GM12875 (cell line): ENCODE data around the gene ALOX15B.
A peak's percentile ranks its signal among the peaks of the same experiment; 100 is the strongest.

Experiments used
- H3K4me3 ChIP-seq: one replicate; pipeline ENCODE4 v1.5.1; 2011; ENCODE audit warnings: low read depth, low read length, control low read depth
- CTCF ChIP-seq: IDR thresholded peaks from 2 replicates; pipeline ENCODE4 v1.5.1; 2011; ENCODE audit warnings: low read depth, mild to moderate bottlenecking, control low read depth, inconsistent platforms, low read length, moderate library complexity, borderline replicate concordance; ENCODE audit not compliant: insufficient read depth

Gene ALOX15B

GRCh38 chr17:8079291-8080207 lies 40.7 kb downstream of the ALOX15B start:
- TF ChIP-seq CTCF = peak; percentile 88
- peak overlapping the region; percentile 40 for H3K4me3 ChIP-seq

- no peak for TF ChIP-seq CTCF
- H3K4me3 ChIP-seq = no peak overlapping the region
Measured at GRCh38 chr17:8080208-8080798, 41.4 kb downstream of the ALOX15B start.

- H3K4me3 ChIP-seq = no peak overlapping the region
- no peak for TF ChIP-seq CTCF
Measured at GRCh38 chr17:8080799-8081219, 42.0 kb downstream of the ALOX15B start.

- no peak for TF ChIP-seq CTCF
- H3K4me3 ChIP-seq = no peak overlapping the region
Measured at GRCh38 chr17:8081876-8082275, 43.0 kb downstream of the ALOX15B start.

GRCh38 chr17:8082292-8082691 lies 43.4 kb downstream of the ALOX15B start:
- no peak overlapping the region for H3K4me3 ChIP-seq
- no peak for TF ChIP-seq CTCF

- no peak for TF ChIP-seq CTCF
- H3K4me3 ChIP-seq = no peak overlapping the region
Measured at GRCh38 chr17:8084250-8084649, 45.4 kb downstream of the ALOX15B start.
